ENCODE data around the gene DTHD1.

Gene DTHD1

DNA sequence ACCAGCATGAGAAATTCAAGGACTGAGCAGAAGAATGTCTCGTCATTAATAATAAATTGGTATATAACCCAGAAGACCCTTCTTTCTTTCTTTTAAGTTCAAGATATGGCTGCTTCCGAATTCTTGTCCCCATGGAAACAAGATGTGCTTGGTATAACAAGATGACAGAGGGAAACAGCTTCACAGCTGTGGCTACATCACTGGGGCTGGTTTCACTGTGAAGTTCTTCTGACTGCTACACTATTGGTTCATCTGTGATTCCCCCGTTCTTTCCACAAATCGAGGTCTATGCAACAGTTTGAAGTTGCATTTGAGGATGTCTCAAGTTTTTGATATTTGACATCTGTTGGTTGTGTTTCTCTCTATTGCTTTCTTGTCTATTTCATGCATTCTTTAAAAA is 12.3 kb upstream of the DTHD1 start:
- peak in 7 of 58 donors; percentile 16 to 60 (median 25) for DNase-seq

DNA sequence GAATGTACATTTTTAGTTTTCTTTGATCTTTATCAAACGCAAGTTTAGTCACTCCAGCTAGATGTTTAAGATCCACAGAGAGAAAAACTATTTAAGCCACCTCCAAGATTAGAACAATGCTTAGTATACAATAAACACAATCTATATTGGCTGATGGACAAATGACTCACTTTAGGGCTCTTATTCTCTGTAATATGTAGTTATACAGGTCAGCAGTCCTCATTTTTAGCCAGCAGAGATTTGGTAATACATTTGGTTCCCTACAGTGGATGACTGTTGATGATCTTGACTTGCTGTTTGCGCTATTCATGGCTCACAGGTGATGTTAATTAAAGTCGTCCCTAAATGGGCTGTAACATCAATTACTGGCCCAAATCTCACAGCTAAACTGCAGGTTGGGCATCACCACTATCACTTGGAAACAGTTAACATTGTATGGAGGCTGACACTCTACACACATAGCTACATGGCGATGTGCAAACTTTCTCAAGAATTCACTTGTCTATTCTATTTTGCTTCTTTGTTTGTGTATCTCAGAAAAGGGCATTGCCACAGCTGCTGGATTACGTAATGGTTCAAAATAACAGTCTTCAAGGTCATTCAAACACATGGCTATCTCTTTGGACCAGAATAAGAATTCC is 11.8 kb upstream of the DTHD1 start:
- no peak for DNase-seq

DNA sequence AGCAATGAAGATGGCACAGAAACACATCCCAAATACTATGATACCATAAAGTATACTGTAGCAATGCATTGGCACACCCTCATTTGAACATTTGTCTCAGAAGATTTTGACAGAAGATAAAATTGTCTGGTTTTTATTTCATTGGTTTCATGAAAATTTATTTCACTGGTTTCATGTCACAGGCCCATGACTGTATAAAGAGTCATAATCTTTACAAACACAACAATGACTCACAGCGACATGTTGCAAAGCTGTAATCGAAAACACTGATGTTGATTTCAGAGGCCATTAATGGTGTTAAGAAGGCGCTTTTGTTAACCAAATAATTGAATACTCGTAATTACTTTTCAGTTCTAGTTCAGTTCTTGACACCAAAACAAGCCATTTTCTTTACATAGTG is 8.1 kb upstream of the DTHD1 start:
- no peak for DNase-seq

DNA sequence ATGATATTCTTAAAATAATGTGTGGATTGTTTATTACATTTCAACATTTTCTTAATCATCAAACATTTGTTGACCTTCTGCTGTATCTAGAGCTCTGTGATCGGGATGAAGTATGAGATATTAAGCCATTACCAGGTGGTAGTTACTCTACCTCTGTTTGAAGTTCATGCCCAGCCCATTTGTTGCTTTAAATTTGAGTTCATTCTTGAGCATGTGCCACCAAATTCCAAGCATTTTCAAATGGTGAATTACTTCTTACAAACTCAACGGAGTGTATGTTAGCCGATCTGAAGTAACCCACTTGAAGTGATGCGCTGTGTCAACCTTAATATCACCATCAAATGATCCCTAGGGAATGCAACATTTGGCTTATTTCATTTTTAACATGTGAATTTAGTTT is 7.3 kb upstream of the DTHD1 start:
- DNase-seq: no peak

DNA sequence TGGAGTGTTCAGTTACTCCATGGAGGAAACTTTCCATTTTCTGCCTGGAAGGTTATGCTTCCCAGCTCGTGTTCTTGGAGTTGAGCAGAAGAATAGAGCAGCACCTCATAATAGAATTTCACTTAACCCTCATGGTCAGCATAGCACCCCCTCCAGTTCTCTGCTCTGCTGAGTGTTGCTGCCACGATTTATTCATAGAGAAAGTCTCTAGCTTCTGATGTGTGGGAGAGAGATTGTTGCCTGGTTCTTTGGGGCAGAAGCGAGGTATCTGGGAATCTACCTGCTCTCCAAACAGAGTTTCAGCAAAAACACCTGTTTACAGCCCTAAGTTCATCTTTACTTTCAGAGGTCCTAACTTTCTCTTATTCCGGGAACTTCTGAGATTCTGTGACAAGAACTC is 3.9 kb upstream of the DTHD1 start:
- DNase-seq: no peak

DNA sequence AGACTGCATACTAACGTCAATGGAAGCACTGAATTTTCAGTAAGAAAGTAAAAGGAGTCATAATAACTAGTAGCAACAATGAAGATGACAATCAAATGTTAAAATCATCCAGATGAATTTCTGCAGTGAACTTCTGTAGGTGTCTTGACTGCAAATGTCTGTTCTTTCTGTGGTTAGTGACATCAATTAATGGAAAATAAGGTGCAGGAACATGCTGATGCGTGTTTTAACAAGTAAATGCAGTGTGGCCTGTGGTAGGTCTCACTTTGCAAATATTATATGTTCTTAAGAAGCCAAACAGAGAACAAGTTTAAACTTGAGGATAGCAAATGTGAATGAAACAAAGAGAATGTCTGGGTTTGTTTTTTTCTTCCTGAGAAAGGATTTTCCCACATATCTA is 2.6 kb upstream of the DTHD1 start:
- no peak for DNase-seq

DNA sequence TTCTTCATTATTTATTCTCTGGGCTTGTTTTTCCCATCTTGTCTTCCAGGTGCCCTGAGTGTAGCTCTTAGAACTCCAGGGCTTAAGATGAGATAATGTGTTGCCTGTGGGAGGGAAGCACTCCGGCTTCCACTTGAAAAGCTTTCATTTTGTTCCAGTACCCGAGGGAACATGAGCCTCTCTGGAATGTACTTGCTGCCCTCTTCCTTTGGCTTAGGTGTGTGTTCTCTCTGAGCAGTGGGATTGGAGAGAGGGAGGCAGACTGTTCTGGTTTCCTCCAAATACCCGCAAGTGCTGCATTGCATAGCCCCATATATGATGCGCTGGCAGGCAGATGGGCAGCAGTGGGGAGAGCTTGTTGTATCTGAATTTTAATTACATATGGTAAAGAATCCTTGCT is 861 bp upstream of the DTHD1 start:
- peak in 18 of 58 donors; percentile 5 to 62 (median 28) for DNase-seq

DNA sequence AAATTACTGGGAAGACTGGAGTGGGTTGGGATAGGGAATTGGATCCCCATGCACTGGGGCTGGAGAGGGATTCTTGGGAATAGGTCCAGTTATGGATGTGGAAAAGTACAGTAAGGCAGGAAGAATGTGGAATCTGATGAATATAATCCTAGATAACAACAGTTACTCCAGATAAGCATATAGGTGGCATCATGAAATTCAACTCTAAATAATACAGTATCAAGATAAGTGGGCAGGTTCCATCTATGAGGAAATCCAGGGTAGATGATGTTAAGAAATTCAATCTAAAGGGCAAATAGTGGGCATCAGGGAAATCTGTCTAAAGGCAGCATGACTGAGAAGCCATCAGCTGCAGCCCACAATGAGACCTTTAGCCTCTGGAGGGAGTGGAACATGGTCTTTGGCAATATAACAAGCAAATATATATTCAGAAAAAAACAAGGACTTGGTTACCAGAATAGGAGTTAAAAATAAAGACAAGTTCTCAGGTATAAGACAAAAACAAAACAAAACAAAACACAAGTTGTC is 1.2 kb downstream of the DTHD1 start:
- DNase-seq: no peak

DNA sequence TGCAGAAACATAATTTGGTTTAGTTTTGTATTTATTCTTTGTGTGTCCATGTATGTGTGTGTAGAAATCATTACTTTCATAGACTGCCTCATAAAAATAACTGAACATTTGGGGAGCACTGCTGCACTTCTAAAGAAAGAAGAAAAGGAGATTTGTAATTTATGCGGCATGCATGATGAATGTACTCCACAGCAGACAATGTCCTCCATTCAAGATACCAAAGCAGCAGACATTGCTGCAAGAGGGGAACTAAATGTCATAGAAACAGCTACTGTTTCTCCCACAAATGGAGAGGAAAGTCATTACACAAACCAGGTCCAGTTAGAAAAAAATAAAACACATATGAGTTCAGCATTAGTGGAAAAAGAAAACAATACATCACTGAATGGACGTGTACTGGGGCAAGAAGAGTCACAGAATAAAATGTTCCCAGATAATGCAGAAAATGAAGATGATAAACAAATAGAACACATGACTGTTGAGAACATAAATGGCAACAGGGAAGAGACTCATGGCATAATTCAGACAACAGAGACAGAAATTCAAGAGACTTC is 2.6 kb downstream of the DTHD1 start:
- peak in 9 of 58 donors; percentile 1 to 77 (median 19) for DNase-seq

DNA sequence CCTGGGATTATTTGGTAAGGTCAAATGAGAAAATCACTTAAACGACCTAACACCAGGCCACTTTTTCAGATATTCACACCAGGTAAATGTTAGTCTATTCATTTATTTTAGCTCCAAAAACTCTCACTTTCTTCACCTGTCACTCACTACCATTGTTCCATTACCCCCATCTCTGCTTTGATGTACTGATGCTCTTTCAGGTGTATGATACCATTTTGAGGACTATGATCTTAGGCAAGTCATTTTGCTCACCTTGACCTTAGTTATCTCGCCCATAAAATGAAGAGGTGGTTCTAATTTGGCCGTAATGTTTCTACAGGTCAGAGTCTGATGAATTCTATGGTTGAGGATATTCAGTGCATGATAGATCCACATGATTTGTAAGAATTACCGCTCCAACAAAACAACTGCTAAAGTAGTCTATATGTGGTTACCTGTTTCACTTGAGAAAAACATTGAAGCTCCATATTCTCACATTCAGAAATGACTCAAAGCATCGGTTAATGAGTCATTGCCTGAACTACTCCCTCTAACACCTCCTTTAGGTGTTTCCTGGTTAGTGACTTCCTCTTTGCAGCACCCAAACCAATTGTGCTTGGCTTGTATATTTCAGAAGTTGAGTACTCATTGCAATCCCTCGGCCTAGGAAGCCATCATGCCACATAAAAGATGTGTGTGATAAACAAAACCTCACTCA is 4.5 kb downstream of the DTHD1 start:
- no peak for DNase-seq

DNA sequence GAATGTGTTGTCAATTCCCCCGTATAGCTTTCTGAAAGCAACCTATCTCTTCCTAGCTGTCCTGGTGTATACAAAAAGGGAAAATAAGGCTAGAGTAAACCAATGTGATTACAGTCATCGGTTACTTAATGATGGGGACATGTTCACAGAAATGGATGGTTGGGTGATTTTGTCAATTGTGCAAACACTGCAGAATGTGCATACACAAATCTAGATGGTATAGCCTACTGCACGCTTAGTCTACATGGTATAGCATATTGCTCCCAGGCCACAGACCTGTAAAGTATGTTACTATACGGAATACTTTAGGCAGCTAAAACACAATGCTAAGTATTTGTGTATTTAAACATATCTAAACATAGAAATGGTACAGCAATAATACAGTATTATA is 5.1 kb downstream of the DTHD1 start:
- DNase-seq: no peak

DNA sequence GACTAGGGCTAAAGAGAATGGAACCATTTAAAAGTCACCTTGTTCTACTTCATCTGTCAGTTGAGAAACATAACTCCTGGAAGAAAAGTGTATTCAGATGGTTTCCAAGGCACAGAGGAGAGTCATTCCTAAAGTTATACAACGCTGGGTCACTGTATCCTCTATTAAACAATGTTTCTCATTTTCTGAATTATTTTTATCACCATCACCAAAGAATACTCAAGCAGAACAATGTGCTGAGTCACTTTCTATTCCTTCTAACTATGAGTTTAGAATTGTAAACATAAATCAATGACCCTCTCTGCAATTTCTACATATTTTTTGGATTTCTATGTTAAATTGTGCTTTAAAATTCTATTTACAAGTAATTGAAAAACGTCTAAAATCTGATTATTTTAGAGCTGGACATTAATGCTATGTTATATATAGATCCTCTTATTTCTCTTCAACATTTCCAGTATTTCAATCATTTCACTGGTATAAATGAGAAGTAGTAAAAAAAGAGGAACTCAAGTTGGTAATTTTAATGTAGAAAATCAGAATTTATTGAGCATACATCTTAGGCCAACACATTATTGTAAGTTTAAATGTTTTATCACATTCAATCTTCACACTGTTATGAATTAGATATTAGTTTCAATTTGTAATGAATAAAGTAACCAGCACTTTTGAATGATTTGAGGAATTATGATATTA is 7.5 kb downstream of the DTHD1 start:
- no peak for DNase-seq

DNA sequence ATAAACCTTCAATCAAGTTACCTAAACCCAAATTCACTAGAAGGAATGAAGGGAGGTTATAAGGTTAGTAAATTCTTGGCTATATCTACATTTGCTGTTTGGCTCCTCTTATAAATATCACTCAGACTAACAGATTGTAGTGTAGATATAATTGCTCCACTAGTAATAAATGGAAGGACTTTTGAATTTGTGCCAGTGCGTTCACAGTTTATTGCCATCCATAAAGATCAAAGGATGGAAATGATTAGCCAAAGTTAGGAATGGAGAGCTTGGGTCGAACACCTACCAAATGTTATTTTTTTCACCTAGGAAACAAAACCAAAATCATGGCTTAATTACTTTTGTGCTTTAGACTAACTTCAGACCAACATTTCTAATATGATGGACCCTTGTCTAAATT is 9.2 kb downstream of the DTHD1 start:
- no peak for DNase-seq

DNA sequence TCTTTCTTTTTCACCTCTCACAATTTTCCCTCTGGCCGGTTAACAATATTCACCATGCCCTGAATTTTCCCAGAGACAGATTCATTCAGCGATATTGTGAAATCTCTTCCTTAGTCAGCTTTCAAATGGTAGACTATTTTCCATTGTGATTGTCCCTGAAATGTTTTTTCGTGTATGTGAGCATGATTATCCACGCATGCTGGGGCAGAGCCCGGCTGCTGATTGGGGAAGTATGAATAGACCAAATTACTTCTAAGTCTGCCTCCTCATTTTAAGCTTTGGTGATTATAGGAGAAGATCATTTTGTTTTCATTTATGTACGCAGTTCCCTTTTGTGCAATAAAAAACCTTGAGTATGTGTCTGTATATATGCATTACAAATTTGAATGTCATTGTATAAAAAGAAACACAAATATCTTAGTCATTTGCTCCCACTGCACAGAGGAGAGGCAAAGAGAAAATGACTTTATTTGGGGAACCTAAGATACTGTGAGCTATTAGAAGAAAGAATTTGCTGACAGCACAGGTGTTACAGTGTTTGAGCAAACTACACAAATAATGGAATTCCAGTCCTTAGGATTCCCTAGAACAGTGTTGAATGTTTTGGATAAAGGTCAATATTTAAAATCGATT is 11.3 kb downstream of the DTHD1 start:
- DNase-seq: peak in 17 of 58 donors; percentile 4 to 36 (median 19)

DNA sequence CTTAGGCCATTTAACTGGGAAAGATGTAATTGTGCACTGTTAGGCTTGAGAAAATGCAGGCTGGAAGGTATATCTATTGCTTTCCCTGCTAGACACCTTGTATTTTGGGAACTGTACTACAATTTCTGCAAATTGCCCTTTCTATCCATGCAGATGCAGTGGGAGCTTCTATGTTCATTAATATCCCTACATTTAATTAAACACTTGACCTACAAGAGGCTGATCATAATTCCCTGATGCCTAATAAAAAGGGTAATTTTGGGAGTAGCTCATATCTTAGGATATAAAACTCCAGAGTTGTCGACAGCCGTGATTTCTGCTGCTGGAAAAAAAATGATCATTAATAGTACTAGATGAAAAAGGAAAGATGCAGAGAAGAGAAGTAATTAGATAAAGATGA is 19.7 kb downstream of the DTHD1 start:
- DNase-seq: no peak

DNA sequence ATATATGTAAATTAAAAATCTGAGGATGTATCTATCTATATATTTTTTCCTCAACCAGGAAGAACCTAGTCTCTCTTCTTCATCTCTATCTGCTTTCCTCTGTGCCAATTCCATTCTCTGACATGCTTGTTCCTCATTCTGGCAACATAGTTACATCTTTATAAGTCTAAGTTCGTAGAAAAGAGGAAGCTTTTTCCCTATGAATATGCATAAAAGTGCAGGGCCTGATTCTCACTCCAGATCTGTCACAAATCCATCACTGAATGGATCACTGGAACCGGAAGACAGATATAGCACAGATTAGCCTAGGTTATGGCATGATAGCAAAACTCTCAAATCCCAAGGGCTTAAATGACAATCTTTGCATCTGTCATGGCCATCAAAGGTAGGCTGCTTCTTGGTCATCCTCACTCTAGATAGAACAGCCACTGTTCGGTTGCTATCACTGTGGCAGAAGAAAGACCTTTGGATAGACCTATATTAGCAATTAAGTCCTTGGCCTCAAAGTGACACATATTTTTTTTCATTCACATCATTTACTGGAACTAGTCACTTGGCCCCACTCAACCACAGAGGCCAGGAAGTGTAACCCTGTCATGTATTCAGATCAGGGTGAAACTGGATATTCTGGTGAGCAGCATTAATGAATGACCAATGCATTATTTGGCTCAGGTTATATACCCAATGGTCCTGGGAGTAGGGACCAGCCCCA is 22.2 kb downstream of the DTHD1 start:
- no peak for DNase-seq

DNA sequence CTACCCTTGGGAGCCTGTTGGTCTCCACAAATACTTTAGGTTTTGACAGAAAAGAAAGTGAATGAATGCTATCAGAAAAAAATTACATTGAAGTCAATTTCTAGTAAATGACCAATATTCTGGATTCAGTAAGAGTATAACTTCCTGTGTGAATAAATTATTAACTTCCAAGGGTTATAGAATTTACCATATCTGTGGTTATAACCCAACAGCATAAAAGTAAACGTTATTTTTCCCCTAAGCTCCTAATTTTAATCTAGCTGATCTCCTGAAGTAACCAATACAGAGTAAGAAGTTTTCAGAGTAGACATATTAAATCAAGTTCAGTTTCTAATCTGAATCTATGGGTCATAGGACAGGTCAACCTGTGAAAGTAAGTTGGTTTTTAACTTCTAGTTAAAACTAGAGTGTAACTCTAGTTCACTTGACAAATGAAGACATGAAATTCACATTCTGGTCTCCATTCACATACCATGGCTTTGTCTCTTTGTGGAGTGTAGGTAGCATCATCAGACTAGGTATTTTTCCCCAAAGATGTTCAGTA is 22.8 kb downstream of the DTHD1 start:
- DNase-seq: no peak

DNA sequence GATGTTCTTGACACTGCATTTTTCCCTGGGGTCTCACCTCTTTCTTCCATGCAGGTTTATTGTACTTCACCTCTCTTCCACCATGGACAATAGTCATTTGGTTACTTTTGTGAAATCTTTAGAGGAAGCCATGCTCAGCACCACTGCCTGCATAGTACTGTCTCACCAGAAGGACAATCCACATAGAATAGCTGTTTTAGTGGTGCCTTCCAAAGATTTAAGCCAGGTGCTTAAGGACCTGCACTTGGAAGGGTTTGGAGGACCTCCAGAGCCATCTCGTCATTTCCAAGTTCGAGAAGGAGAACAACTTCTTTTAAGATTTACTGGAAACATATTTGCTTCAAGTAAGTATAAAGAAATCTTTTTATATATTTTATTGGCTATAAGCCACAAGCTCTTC is 26.7 kb downstream of the DTHD1 start:
- DNase-seq: no peak

DNA sequence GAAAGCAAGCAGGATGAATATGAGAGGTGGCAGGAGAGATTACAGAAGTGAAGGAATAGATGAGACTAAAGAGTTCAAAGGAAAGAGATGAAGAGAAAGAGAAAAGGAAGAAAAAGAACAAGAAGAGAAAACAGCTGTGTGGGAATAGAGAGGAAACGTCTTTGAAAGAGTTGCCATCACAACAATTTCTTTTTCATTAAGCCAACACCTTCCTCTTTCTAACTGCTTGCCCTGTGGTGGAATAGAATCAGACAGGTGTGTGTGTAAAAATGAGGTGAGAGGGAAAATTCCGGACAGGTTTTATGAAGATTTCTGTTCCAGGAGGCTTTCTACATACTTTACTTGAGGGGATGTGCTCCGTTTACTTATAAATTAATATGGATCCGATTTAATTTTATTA is 28.8 kb downstream of the DTHD1 start:
- DNase-seq: no peak

DNA sequence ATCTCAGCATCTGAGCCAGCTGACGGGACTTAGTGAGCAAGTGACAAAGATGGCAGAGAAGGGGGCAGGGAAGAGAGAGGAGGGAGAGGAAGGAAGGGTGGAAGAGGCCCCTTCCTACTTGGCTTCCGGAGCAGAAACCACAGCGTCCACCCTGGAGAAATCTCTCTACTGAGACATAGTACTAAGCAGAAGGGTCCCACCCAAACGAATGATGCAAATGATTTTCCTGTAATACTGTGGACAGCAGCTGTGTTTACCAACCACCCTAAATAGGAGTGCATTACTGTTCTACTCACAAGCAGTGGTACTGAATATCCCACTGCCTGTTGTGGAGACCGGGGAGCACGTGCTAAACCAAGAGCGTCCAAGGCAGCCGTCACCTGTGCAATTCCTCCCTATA is 29.4 kb downstream of the DTHD1 start:
- DNase-seq: peak in 5 of 58 donors; percentile 5 to 29 (median 8)

DNA sequence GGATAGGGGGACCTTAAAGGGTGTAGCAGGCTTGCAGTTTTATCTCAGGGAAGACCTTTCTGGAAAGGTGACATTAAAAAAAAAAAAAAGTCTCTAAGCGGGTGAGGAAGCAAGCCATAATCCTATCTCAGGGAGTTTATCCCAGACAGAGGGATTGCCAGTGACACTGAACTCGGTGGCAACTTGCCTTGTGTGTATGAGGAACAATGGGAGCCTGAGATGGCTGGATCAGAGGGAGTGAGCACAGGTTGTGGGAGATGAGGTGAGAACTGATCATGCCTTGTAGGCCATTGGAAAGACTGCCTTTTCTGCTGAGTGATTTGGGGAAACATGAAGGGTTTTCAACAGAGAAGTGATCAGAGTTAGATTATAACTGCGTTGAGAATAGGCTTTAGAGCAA is 31.1 kb downstream of the DTHD1 start:
- DNase-seq: peak in 4 of 58 donors; percentile 1 to 18 (median 16)

All from anterior cingulate cortex (tissue), 58 donors.